Activated T-cell treated with anti-CD3 and anti-CD28 coated beads, Interleukin-2, amount 50 U/mL, for 48 hours (primary cell): ENCODE measurements around the gene KIAA1755.

Source experiments
- DNase-seq, 2 experiments: peaks; one replicate each; pipeline ENCODE4 v3.0.0-alpha.2; 2020

The KIAA1755 gene

GRCh38 chr20:38238829-38239228, 21.7 kb downstream of the KIAA1755 start:
- no peak for DNase-seq

- DNase-seq, result no peak
Measured at GRCh38 chr20:38237381-38237780, 23.2 kb downstream of the KIAA1755 start.

GRCh38 chr20:38231531-38232121, 28.9 kb downstream of the KIAA1755 start:
- no peak for DNase-seq

GRCh38 chr20:38230957-38231526, 29.5 kb downstream of the KIAA1755 start:
- no peak for DNase-seq

- DNase-seq, result no peak
Measured at GRCh38 chr20:38230253-38230551, 30.3 kb downstream of the KIAA1755 start.

GRCh38 chr20:38229376-38230252, 30.9 kb downstream of the KIAA1755 start:
- DNase-seq, result no peak

GRCh38 chr20:38228436-38228835, 32.1 kb downstream of the KIAA1755 start:
- DNase-seq, result no peak

GRCh38 chr20:38227420-38228360, 32.8 kb downstream of the KIAA1755 start:
- DNase-seq, result no peak

- DNase-seq, result no peak
Measured at GRCh38 chr20:38226553-38226952, 34.0 kb downstream of the KIAA1755 start.

- DNase-seq, result no peak
Measured at GRCh38 chr20:38225900-38226263, 34.7 kb downstream of the KIAA1755 start.

- DNase-seq, result no peak
Measured at GRCh38 chr20:38225240-38225899, 35.2 kb downstream of the KIAA1755 start.

- no peak for DNase-seq
Measured at GRCh38 chr20:38224531-38224930, 36.0 kb downstream of the KIAA1755 start.

GRCh38 chr20:38223743-38224100, 36.8 kb downstream of the KIAA1755 start:
- no peak for DNase-seq

GRCh38 chr20:38222923-38223742, 37.4 kb downstream of the KIAA1755 start:
- no peak for DNase-seq

GRCh38 chr20:38222231-38222922, 38.2 kb downstream of the KIAA1755 start:
- DNase-seq, result peak; percentile 80 to 84

GRCh38 chr20:38221119-38221589, 39.4 kb downstream of the KIAA1755 start:
- peak; percentile 88 to 89 for DNase-seq

- no peak for DNase-seq
Measured at GRCh38 chr20:38220587-38221118, 39.9 kb downstream of the KIAA1755 start.

GRCh38 chr20:38219006-38219950, 41.3 kb downstream of the KIAA1755 start:
- DNase-seq, result no peak

GRCh38 chr20:38218566-38218885, 42.0 kb downstream of the KIAA1755 start:
- no peak for DNase-seq
